ENCODE measurements around the gene NUTM1. TPM values are rescaled to one million over a fixed set of nuclear protein-coding genes. Genes with fewer than 3 reads are reported as not detected.

NUTM1 gene
- total and polyA plus RNA-seq, 2 experiments from 2014 or later, result not detected

DNA sequence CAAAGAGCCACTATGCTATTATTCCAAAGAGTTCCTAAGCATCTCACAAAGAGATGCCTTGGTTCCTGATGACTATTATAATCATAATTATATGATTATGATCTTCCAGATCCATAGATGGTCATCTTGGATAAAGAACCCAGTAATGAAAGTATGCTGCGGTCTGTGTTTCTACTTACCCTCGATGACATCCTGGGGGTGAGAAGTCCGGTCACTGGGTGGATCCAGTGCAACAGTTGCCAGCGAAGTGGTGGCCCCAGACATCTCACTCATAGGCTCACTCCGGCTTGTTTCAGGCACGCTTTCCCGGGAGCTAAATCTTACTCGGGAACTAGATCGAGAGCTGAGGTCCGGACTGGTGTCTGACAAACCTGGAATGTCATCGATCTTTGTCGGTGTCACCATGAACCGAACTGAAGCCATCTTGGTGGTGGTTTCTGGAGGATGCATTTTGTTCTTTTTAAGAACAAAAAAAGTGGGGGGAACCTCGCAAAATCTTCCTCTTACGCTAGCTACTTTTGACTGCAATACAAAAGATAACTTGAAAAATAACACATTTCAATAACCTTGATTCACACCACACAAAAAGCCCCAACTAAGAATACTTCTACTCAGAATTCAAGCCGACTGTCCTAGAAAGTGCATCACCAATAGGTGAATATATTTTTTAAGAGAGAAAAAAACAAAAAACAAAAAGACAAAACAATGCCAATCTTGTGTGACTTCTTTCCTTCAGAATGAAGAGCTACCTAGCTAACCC is 6.7 kb upstream of the NUTM1 start:
- Histone ChIP-seq H3K27ac (0 out of 2 replicates have a peak overlapping the region, but pooled peaks have one; percentile 68), H3K9ac (peak overlapping the region; percentile 79; the same call in 1 of the 2 replicates), H4K20me1 (ENCODE audit: insufficient read depth) (no peaks in the 10 kb centered on the region), H3K27me3 (replicated peaks; ENCODE audit: insufficient read depth) (no peaks in the 10 kb centered on the region), H3K4me2 (ENCODE audit: unreplicated experiment) (peak overlapping the region; percentile 72), H3F3A (ENCODE audit: insufficient read depth) (peaks cover 53% of the 10 kb centered on the region), H3K4me1 (ENCODE audit: insufficient read depth) (peaks cover 41% of the 10 kb centered on the region), H3K36me3 (ENCODE audit: low read depth) (peaks cover 20% of the 10 kb centered on the region), H3K9me2 (ENCODE audit: insufficient read depth) (no peaks in the 10 kb centered on the region), H3K79me2 (ENCODE audit: insufficient read depth) (peaks cover 46% of the 10 kb centered on the region), H3K9me3 (ENCODE audit: low read depth) (no peaks in the 10 kb centered on the region), H3K4me3 (peak overlapping the region; percentile 90), H2AFZ (peak overlapping the region; percentile 89; the same call in 1 of the 2 replicates)
- in situ Hi-C loops (cut with MboI), result no loop called here
- no peak for DNase-seq
- 93 to 95% methylated on average over 16 of the region's 16 CpGs for WGBS, 2 experiments (ENCODE audit: low coverage in 1 of 2, low lambda C conversion rate in 2 of 2, missing lambda C conversion rate in 2 of 2)
- no peak for TF ChIP-seq EZH2 (IDR thresholded peaks at IDR 0.05; ENCODE audit: insufficient read depth, poor library complexity, severe bottlenecking)
- no peak for TF ChIP-seq EZH2phosphoT487 (IDR thresholded peaks at IDR 0.05; ENCODE audit: insufficient read depth, low read depth)

DNA sequence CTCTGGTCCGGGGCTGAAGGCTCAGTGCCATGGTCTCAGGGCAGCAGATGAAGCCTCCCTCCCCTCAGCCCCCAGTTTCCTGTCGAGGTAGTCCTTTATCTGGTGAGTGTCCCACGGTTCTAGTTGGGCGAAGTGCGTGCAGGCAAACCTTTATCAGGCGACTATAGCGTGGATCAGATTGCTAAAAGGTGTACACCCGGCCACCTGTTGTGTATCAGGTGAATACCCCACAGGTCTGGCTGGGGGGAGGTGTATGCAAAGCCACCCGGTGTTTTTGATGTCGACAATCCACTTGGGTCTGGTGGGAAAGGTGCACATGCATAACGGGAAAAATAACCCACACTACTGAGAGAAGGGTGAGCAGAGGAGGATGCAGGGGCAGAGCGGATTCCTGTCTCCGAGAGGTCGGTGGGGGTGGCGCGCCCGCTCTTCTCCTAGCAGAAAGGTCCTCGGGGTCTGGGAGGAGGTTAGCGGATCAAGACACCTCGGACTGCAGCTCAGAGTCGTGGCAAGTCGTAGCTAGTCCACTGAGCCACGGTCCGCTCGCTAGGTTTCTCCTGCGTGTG is 6.0 kb upstream of the NUTM1 start:
- Histone ChIP-seq H3K27ac (no peak overlapping the region), H3K79me2 (ENCODE audit: insufficient read depth) (peaks cover 53% of the 10 kb centered on the region), H3K36me3 (ENCODE audit: low read depth) (peaks cover 24% of the 10 kb centered on the region), H3K9me2 (ENCODE audit: insufficient read depth) (no peaks in the 10 kb centered on the region), H3K4me2 (ENCODE audit: unreplicated experiment) (peak overlapping the region; percentile 72), H3K9me3 (ENCODE audit: low read depth) (no peaks in the 10 kb centered on the region), H3F3A (ENCODE audit: insufficient read depth) (peaks cover 53% of the 10 kb centered on the region), H4K20me1 (ENCODE audit: insufficient read depth) (no peaks in the 10 kb centered on the region), H3K9ac (peak overlapping the region; percentile 79), H2AFZ (peak overlapping the region; percentile 89), H3K4me1 (ENCODE audit: insufficient read depth) (peaks cover 47% of the 10 kb centered on the region), H3K4me3 (peak overlapping the region; percentile 90), H3K27me3 (replicated peaks; ENCODE audit: insufficient read depth) (no peaks in the 10 kb centered on the region)
- in situ Hi-C loops (cut with MboI), result no loop called here
- 5 to 6% methylated on average over 23 to 26 of the region's 26 CpGs for WGBS, 2 experiments (ENCODE audit: low coverage in 1 of 2, low lambda C conversion rate in 2 of 2, missing lambda C conversion rate in 2 of 2)
- TF ChIP-seq EZH2phosphoT487 (IDR thresholded peaks at IDR 0.05; ENCODE audit: insufficient read depth, low read depth) (no peak), EZH2 (IDR thresholded peaks at IDR 0.05; ENCODE audit: insufficient read depth, poor library complexity, severe bottlenecking) (no peak)
- DNase-seq, result peak; percentile 33

DNA sequence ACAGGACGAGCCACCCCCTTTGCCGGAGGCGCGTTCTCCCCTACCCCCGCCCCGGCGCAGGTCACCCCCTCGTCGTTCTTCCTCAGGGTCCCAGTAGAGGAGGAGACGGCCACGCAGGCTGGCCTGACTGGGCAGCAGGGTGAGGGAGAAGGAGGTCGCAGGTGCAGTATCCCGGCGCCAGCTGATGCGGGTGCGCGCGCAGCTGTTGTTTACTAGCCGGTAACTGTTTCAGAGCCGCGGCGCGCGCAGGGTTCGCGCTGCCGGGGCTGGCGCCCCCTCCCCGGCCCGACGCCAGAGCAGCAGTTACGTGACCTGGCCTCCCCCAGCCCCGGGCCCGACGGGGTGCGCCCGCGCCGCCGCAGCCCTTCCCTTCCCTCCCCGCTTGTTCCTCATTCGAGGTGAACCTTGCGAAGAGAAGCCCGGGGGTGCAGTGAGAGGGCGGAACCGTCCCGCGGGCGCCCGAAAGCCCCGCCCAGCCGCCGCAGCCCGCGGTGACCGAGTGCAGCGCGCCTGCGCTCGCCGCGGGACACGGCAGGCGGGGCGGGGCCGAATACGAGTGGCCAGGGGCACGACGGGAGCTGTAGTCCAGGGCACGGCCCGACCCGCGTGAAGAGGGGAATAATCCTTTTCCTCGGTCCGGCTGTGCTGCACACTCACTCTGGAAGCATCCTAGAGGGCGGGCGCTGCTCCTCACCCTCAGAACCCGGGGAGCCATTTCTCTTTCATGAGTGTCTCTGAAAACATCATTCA is 5.4 kb upstream of the NUTM1 start, which contains the start of gene SLC12A6:
TSS of gene SLC12A6 (minus strand) at position 225 of the 750 bp plus-strand sequence. CDS start 1,101 bp downstream, outside the sequence.
- Histone ChIP-seq H3K27me3 (replicated peaks; ENCODE audit: insufficient read depth) (no peaks in the 10 kb centered on the region), H3K9ac (peak within 1 kb of the TSS; percentile 79), H3K4me2 (ENCODE audit: unreplicated experiment) (peak within 1 kb of the TSS; percentile 72), H3K9me2 (ENCODE audit: insufficient read depth) (no peaks in the 10 kb centered on the region), H3K4me3 (peak within 1 kb of the TSS; percentile 90), H3F3A (ENCODE audit: insufficient read depth) (peaks cover 53% of the 10 kb centered on the region), H3K9me3 (ENCODE audit: low read depth) (no peaks in the 10 kb centered on the region), H3K4me1 (ENCODE audit: insufficient read depth) (peaks cover 47% of the 10 kb centered on the region), H2AFZ (peak within 1 kb of the TSS; percentile 89), H3K36me3 (ENCODE audit: low read depth) (peaks cover 24% of the 10 kb centered on the region), H4K20me1 (ENCODE audit: insufficient read depth) (no peaks in the 10 kb centered on the region), H3K27ac (peak within 1 kb of the TSS; percentile 67), H3K79me2 (ENCODE audit: insufficient read depth) (peaks cover 59% of the 10 kb centered on the region)
- no peak for TF ChIP-seq EZH2phosphoT487 (IDR thresholded peaks at IDR 0.05; ENCODE audit: insufficient read depth, low read depth)
- no peak for TF ChIP-seq EZH2 (IDR thresholded peaks at IDR 0.05; ENCODE audit: insufficient read depth, poor library complexity, severe bottlenecking)
- in situ Hi-C loops (cut with MboI), result no loop called here
- 1% methylated on average over 59 to 68 of the region's 78 CpGs for WGBS, 2 experiments (ENCODE audit: low coverage in 1 of 2, low lambda C conversion rate in 2 of 2, missing lambda C conversion rate in 2 of 2)
- peak; percentile 99 for DNase-seq

DNA sequence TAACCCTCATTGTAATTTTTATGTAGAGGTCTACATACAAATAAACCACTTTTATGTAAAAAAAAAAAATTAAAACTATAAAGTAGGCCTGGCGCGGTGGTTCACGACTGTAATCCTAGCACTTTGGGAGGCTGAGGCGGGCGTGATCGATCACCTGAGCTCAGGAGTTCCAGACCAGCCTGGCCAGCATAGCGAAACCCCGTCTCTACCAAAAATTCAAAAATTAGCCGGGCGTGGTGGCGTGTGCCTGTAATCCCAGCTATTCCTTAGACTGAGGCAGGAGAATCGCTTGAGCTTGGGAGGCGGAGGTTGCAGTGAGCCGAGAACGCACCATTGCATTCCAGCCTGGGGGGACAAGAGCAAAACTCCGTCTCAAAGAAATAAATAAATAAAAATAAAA is 4.8 kb upstream of the NUTM1 start:
- H3K9me2 ChIP-seq (ENCODE audit: insufficient read depth), result no peaks in the 10 kb centered on the region
- no peaks in the 10 kb centered on the region for H3K9me3 ChIP-seq (ENCODE audit: low read depth)
- peaks cover 55% of the 10 kb centered on the region for H3F3A ChIP-seq (ENCODE audit: insufficient read depth)
- peaks cover 47% of the 10 kb centered on the region for H3K4me1 ChIP-seq (ENCODE audit: insufficient read depth)
- no peaks in the 10 kb centered on the region for H3K27me3 ChIP-seq (replicated peaks; ENCODE audit: insufficient read depth)
- TF ChIP-seq EZH2 (IDR thresholded peaks at IDR 0.05; ENCODE audit: insufficient read depth, poor library complexity, severe bottlenecking) (no peak), EZH2phosphoT487 (IDR thresholded peaks at IDR 0.05; ENCODE audit: insufficient read depth, low read depth) (no peak)
- peaks cover 58% of the 10 kb centered on the region for H3K79me2 ChIP-seq (ENCODE audit: insufficient read depth)
- in situ Hi-C loops (cut with MboI), result no loop called here
- DNase-seq, result no peak
- 71 to 74% methylated on average over 16 of the region's 16 CpGs for WGBS, 2 experiments (ENCODE audit: low coverage in 1 of 2, low lambda C conversion rate in 2 of 2, missing lambda C conversion rate in 2 of 2)
- H3K4me3 ChIP-seq, result peak overlapping the region; percentile 90
- H3K27ac ChIP-seq, result peak overlapping the region; percentile 67
- peak overlapping the region; percentile 89 for H2AFZ ChIP-seq
- no peaks in the 10 kb centered on the region for H4K20me1 ChIP-seq (ENCODE audit: insufficient read depth)
- peak overlapping the region; percentile 79 for H3K9ac ChIP-seq
- H3K36me3 ChIP-seq (ENCODE audit: low read depth), result peaks cover 24% of the 10 kb centered on the region
- peak overlapping the region; percentile 57 for H3K4me2 ChIP-seq (ENCODE audit: unreplicated experiment)

Data from GM23248 (cell line).